HCT116 (cell line): Measurements from ENCODE around the gene BPTF.

Experiments used
- CEBPB ChIP-seq: IDR thresholded peaks from 2 replicates; pipeline ENCODE4 v1.6.1; 2012; ENCODE audit warnings: low read depth
- CTCF ChIP-seq, 3 experiments: fragments of 200-600 bp in 1 of 3; sonication (generic) in 1 of 3; IDR thresholded peaks in 2 of 3; conservative IDR thresholded peaks in 1 of 3; 2 replicates each; pipeline ENCODE4 v1.5.1; 2012 to 2017; ENCODE audit warnings: low read depth in 2 of 3, low read length in 2 of 3, antibody characterized with exemption in 1 of 3, borderline replicate concordance in 1 of 3, control low read depth in 1 of 3, mild to moderate bottlenecking in 1 of 3, mixed read lengths in 1 of 3, mixed run types in 1 of 3, moderate library complexity in 1 of 3; ENCODE audit not compliant: insufficient read depth in 1 of 3
- EZH2 ChIP-seq: fragments of 200-600 bp; sonication (generic); IDR thresholded peaks from 2 replicates; pipeline ENCODE4 v1.6.1; 2017; ENCODE audit warnings: antibody characterized with exemption, mixed run types
- EZH2phosphoT487 ChIP-seq: fragments of 200-600 bp; IDR thresholded peaks from 2 replicates; pipeline ENCODE4 v1.6.1; 2018; ENCODE audit warnings: antibody characterized with exemption, borderline replicate concordance
- FOSL1 ChIP-seq: IDR thresholded peaks from 2 replicates; pipeline ENCODE4 v1.6.1; 2012; ENCODE audit warnings: low read depth
- MAX ChIP-seq: IDR thresholded peaks from 2 replicates; pipeline ENCODE4 v1.6.1; 2012
- POLR2A ChIP-seq: IDR thresholded peaks from 2 replicates; pipeline ENCODE4 v1.7.0; 2011; ENCODE audit warnings: borderline replicate concordance; ENCODE audit not compliant: insufficient read depth, insufficient read length; ENCODE audit errors: extremely low read depth
- RAD21 ChIP-seq: IDR thresholded peaks from 2 replicates; pipeline ENCODE4 v1.6.1; 2012; ENCODE audit warnings: low read depth, mild to moderate bottlenecking
- TCF7L2 ChIP-seq: IDR thresholded peaks from 2 replicates; pipeline ENCODE4 v1.7.0; 2011; ENCODE audit warnings: borderline replicate concordance, inconsistent platforms; ENCODE audit not compliant: insufficient read depth, insufficient read length; ENCODE audit errors: extremely low read depth
- ZBTB33 ChIP-seq: IDR thresholded peaks from 2 replicates; pipeline ENCODE4 v1.6.1; 2011; ENCODE audit warnings: mild to moderate bottlenecking, low read length, moderate library complexity; ENCODE audit not compliant: insufficient replicate concordance; ENCODE audit errors: extremely low read depth
- ZNF274 ChIP-seq: fragments of 200-500 bp; sonication (Bioruptor generic); IDR thresholded peaks from 2 replicates; pipeline ENCODE4 v1.6.1; 2014; ENCODE audit warnings: mild to moderate bottlenecking, low read depth, low read length, inconsistent platforms

- TF ChIP-seq CTCF (IDR thresholded peaks at IDR 0.05 in 2 of 3, conservative IDR thresholded peaks at IDR 0.05 in 1 of 3; ENCODE audit: borderline replicate concordance in 1 of 3, insufficient read depth in 1 of 3, low read depth in 2 of 3, low read length in 2 of 3) (no peak), CEBPB (no peak), MAX (no peak), ZNF274 (no peak), ZBTB33 (no peak), EZH2phosphoT487 (no peak), POLR2A (no peak), RAD21 (no peak), FOSL1 (no peak), EZH2 (no peak), TCF7L2 (no peak)
These were observed 94.9 kb downstream of the BPTF start for GRCh38 chr17:67920212-67920611.
